GM12874 (cell line): ENCODE results near the gene CNGA1.

Source experiments
- TF ChIP-seq, protein P1 (sequence below): IDR thresholded peaks from 2 replicates; pipeline ENCODE4 v1.5.1; 2011; ENCODE audit warnings: low read depth, mild to moderate bottlenecking, control low read depth, low read length, moderate library complexity; ENCODE audit not compliant: insufficient read depth

The CNGA1 gene

GRCh38 chr4:48047421-48047844 is 31.0 kb upstream of the CNGA1 start:
- TF ChIP-seq, protein P1, sequence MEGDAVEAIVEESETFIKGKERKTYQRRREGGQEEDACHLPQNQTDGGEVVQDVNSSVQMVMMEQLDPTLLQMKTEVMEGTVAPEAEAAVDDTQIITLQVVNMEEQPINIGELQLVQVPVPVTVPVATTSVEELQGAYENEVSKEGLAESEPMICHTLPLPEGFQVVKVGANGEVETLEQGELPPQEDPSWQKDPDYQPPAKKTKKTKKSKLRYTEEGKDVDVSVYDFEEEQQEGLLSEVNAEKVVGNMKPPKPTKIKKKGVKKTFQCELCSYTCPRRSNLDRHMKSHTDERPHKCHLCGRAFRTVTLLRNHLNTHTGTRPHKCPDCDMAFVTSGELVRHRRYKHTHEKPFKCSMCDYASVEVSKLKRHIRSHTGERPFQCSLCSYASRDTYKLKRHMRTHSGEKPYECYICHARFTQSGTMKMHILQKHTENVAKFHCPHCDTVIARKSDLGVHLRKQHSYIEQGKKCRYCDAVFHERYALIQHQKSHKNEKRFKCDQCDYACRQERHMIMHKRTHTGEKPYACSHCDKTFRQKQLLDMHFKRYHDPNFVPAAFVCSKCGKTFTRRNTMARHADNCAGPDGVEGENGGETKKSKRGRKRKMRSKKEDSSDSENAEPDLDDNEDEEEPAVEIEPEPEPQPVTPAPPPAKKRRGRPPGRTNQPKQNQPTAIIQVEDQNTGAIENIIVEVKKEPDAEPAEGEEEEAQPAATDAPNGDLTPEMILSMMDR = no peak

DNA sequence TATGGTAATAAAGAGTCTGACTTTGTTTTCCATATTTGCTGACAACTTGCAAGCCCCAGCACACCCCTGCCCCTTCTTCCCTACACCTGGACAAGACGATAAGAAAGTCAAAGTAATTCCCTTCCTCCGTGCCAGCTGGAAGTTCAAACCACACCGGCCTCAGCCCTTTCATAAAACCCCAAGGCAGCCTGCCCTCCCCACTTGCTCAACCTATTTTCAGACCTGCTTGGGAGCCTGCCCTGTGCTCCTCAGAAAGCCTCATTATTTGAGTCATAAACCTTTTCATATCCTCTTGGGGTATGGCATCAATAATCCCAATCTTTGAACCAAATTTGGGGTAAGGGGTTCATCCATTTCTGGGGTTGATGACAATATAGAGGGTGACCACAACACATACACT is 29.6 kb upstream of the CNGA1 start:
- TF ChIP-seq, protein P1 = no peak

- TF ChIP-seq, protein P1 = no peak
Observed at GRCh38 chr4:48044298-48044697, 27.8 kb upstream of the CNGA1 start.

GRCh38 chr4:48043504-48043903 is 27.0 kb upstream of the CNGA1 start:
- TF ChIP-seq, protein P1 = no peak

GRCh38 chr4:48042979-48043461 is 26.5 kb upstream of the CNGA1 start:
- TF ChIP-seq, protein P1 = no peak

DNA sequence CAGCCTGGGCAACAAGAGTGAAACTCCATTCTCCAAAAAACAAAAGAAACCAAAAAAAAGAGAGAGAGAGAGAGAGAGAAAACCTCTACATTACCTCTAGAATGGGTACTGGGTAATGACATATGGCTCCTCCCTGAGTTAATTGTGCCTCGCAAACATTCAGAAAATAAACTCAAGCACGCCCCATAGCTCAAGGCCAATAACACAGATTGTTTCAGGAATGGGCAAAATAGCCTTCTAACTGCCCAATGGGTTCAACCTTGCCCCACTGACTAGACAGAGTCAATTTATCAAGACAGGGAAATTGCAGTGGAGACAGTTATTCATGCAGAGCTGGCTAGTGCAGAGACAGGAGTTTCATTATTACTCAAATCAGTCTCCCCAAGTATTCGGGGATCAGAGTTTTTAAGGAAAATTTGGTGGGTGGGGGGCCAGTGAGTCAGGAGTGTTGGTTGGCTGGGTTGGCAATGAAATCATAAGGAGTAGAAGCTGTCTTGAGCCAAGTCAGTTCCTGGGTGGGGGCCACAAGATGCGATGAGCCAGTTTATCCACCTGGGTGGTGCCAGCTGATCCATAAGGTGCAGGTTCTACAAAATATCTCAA is 25.2 kb upstream of the CNGA1 start:
- TF ChIP-seq, protein P1 = no peak

DNA sequence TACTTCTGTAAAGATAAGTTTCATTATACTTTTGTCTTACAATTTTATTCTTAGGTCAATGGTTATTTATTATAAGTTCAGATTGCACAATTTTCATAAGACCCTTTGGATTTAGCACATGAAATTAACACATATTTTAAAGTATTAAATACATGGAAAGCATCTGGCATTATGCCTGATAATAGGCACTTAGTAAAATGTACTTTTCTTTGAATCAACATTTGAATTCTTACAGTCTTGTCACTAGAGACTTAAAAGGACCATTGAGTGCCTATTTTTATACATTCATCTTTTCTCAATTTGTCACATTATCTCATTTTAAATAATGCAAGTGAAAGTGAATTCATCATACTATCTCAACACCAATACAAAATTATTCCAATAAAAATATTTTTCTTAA is 23.1 kb upstream of the CNGA1 start:
- TF ChIP-seq, protein P1 = no peak
